ENCODE data around the gene MAPK10.
A peak's percentile ranks its signal among the peaks of the same experiment; 100 is the strongest.

MAPK10 gene

GRCh38 chr4:85956293-85956945 lies 403.4 kb downstream of the MAPK10 start:
- Histone ChIP-seq H3K27ac (no peak overlapping the region), H3K4me3 (no peak overlapping the region)

DNA sequence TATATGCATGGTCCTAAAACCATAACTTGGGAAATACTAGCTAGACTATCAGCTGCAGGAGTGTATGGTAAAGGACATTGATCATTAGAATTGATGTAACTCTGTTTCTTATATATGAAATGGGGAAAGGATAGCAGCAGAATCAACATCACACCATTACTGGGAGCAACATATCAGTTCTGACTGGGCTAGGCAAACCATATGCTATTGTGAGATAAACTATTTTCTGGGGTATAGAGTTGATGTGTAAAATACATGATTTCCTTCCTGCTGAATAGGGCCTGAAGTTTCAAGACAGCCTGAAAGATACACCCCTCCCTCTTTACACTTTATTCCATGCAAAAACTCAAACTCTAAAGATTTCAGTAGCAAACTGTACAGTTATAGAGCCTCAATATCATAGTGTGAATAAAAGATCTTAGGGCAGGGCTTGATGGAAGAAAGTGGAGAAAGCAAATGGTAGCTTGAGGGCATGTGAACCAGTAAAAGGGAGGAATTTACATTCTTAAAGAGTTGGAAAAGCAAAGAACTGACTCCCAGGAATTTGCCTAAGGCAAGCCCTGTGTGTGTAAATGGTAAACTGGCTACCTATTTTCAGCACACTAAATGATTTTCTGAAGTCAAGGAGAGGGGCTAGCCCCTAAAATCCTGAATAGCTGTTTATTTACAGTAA lies 404.1 kb downstream of the MAPK10 start:
- no peak overlapping the region for H3K27ac ChIP-seq
- H3K4me3 ChIP-seq: no peak overlapping the region

DNA sequence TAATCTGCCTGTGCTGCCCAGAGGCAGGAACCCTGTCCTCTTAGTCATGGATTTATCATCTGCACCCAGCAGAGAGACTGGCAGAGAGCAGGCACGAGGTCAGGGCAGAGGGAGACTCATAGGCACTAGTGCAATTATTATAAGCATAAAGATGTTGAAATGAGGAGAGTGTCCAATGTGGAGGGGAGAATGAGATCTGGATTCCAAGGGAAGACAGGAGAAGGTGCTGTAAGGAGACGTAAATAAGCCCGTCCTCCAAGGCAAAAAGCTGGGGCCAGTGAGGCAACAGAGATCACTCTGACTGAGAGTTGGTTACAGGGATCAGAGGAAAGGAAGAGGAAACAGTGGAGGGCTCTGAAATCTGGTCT lies 406.2 kb downstream of the MAPK10 start:
- no peak overlapping the region for H3K4me3 ChIP-seq
- H3K27ac ChIP-seq: no peak overlapping the region

GRCh38 chr4:85952972-85953650 lies 406.7 kb downstream of the MAPK10 start:
- no peak overlapping the region for H3K27ac ChIP-seq
- H3K4me3 ChIP-seq: no peak overlapping the region

GRCh38 chr4:85952528-85952927 lies 407.3 kb downstream of the MAPK10 start:
- Histone ChIP-seq H3K4me3 (no peak overlapping the region), H3K27ac (no peak overlapping the region)

GRCh38 chr4:85951099-85951498 lies 408.8 kb downstream of the MAPK10 start:
- Histone ChIP-seq H3K27ac (no peak overlapping the region), H3K4me3 (no peak overlapping the region)

- no peak overlapping the region for H3K27ac ChIP-seq
- H3K4me3 ChIP-seq: no peak overlapping the region
Measured at GRCh38 chr4:85946821-85947220, 413.0 kb downstream of the MAPK10 start.

DNA sequence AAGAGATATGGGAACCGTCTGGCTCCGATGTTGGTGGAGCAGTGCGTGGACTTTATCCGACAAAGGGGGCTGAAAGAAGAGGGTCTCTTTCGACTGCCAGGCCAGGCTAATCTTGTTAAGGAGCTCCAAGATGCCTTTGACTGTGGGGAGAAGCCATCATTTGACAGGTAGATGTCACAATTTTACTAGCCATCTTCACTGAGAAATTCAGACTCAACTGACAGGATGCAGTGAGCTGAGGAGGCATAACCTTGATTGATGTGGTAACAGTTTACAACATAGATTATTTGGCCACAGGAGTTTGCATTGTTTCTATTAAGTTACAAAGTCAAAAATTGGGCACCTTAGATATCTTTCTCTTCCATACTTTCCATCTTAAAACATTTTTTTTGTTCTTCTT lies 417.7 kb downstream of the MAPK10 start:
- Histone ChIP-seq H3K4me3 (no peak overlapping the region), H3K27ac (no peak overlapping the region)

GRCh38 chr4:85940151-85940550 lies 419.7 kb downstream of the MAPK10 start:
- H3K27ac ChIP-seq: peak overlapping the region in 3 of 21 experiments; percentile 15 to 54 (median 38)
- no peak overlapping the region for H3K4me3 ChIP-seq
